Osteoblast (primary cell): ENCODE measurements around the gene NAXD. TPM values are rescaled to one million over a fixed set of nuclear protein-coding genes. Genes with fewer than 3 reads are reported as not detected.

ENCODE experiments used
- DNase-seq: peaks from one replicate; pipeline ENCODE4 v3.0.0; 2011; ENCODE audit warnings: low spot score, mixed read lengths; ENCODE audit not compliant: insufficient read length; ENCODE audit errors: missing footprints
- H2AFZ ChIP-seq: 2 replicates; pipeline ENCODE4 v1.6.0; 2011; ENCODE audit warnings: mild to moderate bottlenecking, low read length
- H3K27ac ChIP-seq: 2 replicates; pipeline ENCODE4 v1.5.1; 2011; ENCODE audit warnings: mild to moderate bottlenecking, low read depth, low read length, moderate library complexity
- H3K27me3 ChIP-seq: 2 replicates; pipeline ENCODE4 v1.6.0; 2012; ENCODE audit warnings: mild to moderate bottlenecking, control low read depth, inconsistent platforms, low read length, moderate library complexity; ENCODE audit not compliant: insufficient read depth
- H3K36me3 ChIP-seq: 2 replicates; pipeline ENCODE4 v1.5.1; 2011; ENCODE audit warnings: mild to moderate bottlenecking, low read length, control low read depth, moderate library complexity; ENCODE audit not compliant: insufficient read depth
- H3K4me1 ChIP-seq: 2 replicates; pipeline ENCODE4 v1.5.1; 2011; ENCODE audit warnings: mild to moderate bottlenecking, low read length, control low read depth, moderate library complexity; ENCODE audit not compliant: insufficient read depth
- H3K4me2 ChIP-seq: 2 replicates; pipeline ENCODE4 v1.6.0; 2011; ENCODE audit warnings: mild to moderate bottlenecking, low read length; ENCODE audit not compliant: insufficient read depth
- H3K4me3 ChIP-seq: fragments of 200-600 bp; sonication (generic); 3 replicates; pipeline ENCODE4 v1.5.1; 2012; ENCODE audit warnings: mild to moderate bottlenecking, low read length, inconsistent platforms; ENCODE audit not compliant: insufficient read depth
- H3K79me2 ChIP-seq: 2 replicates; pipeline ENCODE4 v1.6.0; 2012; ENCODE audit warnings: mild to moderate bottlenecking, low read length, control low read depth, inconsistent platforms; ENCODE audit not compliant: insufficient read depth
- H3K9me3 ChIP-seq: 2 replicates; pipeline ENCODE4 v1.5.1; 2011; ENCODE audit warnings: low read depth, low read length, control low read depth
- H4K20me1 ChIP-seq: 2 replicates; pipeline ENCODE4 v1.6.0; 2012; ENCODE audit warnings: mild to moderate bottlenecking, low read length, control low read depth; ENCODE audit not compliant: insufficient read depth
- CTCF ChIP-seq: IDR thresholded peaks from 2 replicates; pipeline ENCODE4 v1.5.1; 2011; ENCODE audit warnings: mild to moderate bottlenecking, low read depth, low read length, moderate library complexity; ENCODE audit errors: extremely low read depth
- total RNA-seq: library from RNA; depleted of rRNA; stranded (reverse); fragments of >200 nt; gene quantifications from 2 replicates; pipeline ENCODE4 v1.2.3, GENCODE V29; 2012

Gene NAXD
- total RNA-seq, 1 donor, result 15.9 TPM

GRCh38 chr13:110647365-110647737 is 32.0 kb downstream of the NAXD start:
- Histone ChIP-seq H3K4me1 (peaks cover 5% of the 10 kb centered on the region), H3K27ac (no peak overlapping the region), H2AFZ (no peak overlapping the region), H3K9me3 (no peaks in the 10 kb centered on the region), H3K4me2 (no peak overlapping the region), H3K4me3 (no peak overlapping the region), H3K36me3 (peaks cover 32% of the 10 kb centered on the region), H3K79me2 (peaks cover 3% of the 10 kb centered on the region), H4K20me1 (peaks cover 16% of the 10 kb centered on the region), H3K27me3 (no peaks in the 10 kb centered on the region)
- no peak for TF ChIP-seq CTCF
- no peak for DNase-seq

GRCh38 chr13:110648146-110648819 is 32.9 kb downstream of the NAXD start:
- no peak for DNase-seq
- Histone ChIP-seq H3K27ac (no peak overlapping the region), H4K20me1 (peaks cover 16% of the 10 kb centered on the region), H3K4me1 (peaks cover 5% of the 10 kb centered on the region), H3K36me3 (peaks cover 35% of the 10 kb centered on the region), H3K79me2 (peaks cover 3% of the 10 kb centered on the region), H3K9me3 (no peaks in the 10 kb centered on the region), H3K4me2 (no peak overlapping the region), H3K4me3 (no peak overlapping the region), H3K27me3 (no peaks in the 10 kb centered on the region), H2AFZ (no peak overlapping the region)
- TF ChIP-seq CTCF, result no peak

DNA sequence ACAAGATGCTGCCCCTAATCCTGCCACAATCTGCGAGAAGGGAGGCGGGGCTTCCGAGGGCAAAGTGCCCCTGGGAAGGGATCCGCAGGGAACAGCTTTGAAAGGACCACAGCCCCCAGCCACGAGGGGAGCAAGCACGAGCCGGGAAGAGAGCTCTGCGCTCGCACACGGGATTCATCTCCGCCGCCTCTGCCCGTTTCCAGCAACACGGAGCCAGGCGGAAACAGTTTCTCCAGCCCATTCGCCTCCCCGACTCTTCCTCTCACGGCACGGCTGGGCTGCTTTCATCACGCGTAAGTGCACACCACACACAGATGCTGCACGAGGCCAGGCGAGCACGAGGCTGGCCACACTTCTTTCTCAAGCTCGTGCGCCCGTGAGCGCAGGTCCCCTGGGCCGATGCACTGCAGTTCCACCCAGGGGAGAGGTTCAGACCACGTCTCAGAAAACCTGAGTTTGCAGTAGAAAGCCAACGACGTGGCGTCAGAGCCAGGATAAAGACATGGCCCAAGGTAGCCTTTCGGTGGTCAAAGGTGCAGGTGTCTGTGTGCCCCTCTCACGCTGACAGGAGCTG is 33.6 kb downstream of the NAXD start:
- TF ChIP-seq CTCF, result no peak
- Histone ChIP-seq H3K4me1 (peaks cover 5% of the 10 kb centered on the region), H3K27me3 (no peaks in the 10 kb centered on the region), H3K36me3 (peaks cover 37% of the 10 kb centered on the region), H4K20me1 (peaks cover 17% of the 10 kb centered on the region), H3K79me2 (peaks cover under 1% of the 10 kb centered on the region), H3K4me2 (no peak overlapping the region), H3K9me3 (no peaks in the 10 kb centered on the region), H2AFZ (no peak overlapping the region), H3K27ac (no peak overlapping the region), H3K4me3 (no peak overlapping the region)
- no peak for DNase-seq

DNA sequence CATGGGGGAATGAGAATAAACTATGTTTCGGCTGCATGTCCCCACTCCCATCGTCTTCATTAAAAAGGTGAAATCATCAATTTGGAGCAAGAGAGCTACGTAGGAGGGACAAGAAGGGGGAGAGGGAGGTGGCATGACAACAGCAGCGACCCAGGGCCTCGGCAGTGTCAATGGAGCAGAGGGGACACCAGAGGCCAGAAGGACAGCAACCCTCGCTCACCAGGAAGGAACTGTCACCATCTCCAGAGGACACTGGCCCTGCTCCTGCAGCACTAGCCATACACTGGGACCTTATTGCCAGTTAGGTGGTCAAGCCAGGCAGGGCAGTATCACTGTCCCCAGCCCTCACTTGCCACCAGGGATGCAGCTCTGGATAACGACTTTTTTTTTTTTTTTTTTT is 34.2 kb downstream of the NAXD start:
- DNase-seq, result no peak

More for the DNA sequence above, 34.2 kb downstream of the NAXD start:
- H3K27ac ChIP-seq, result no peak overlapping the region
- H3K4me1 ChIP-seq, result peaks cover 4% of the 10 kb centered on the region
- H3K9me3 ChIP-seq, result no peaks in the 10 kb centered on the region
- H4K20me1 ChIP-seq, result peaks cover 16% of the 10 kb centered on the region
- H3K36me3 ChIP-seq, result peaks cover 35% of the 10 kb centered on the region
- H2AFZ ChIP-seq, result no peak overlapping the region
- peaks cover 7% of the 10 kb centered on the region for H3K79me2 ChIP-seq
- no peak for TF ChIP-seq CTCF
- no peak overlapping the region for H3K4me2 ChIP-seq
- no peak overlapping the region for H3K4me3 ChIP-seq
- no peaks in the 10 kb centered on the region for H3K27me3 ChIP-seq
